Measurements from ENCODE around the gene MYL7.

The MYL7 gene

DNA sequence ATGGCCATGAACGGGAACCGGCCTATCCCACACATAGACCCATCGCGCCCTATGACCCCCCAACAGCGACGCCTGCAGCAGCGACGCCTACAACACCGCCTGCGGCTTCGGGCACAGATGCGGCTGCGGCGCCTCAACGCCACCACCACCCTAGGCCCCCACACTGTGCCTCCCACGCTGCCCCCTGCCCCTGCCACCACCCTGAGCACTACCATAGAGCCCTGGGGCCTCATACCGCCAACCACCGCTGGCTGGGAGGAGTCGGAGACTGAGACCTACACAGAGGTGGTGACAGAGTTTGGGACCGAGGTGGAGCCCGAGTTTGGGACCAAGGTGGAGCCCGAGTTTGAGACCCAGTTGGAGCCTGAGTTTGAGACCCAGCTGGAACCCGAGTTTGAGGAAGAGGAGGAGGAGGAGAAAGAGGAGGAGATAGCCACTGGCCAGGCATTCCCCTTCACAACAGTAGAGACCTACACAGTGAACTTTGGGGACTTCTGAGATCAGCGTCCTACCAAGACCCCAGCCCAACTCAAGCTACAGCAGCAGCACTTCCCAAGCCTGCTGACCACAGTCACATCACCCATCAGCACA, 27.3 kb downstream of the MYL7 start:
- no peak for TF ChIP-seq ESRRG (CRISPR knock-in tag; IDR thresholded peaks at IDR 0.05)
- TF ChIP-seq ZNF8 (CRISPR knock-in tag; IDR thresholded peaks at IDR 0.05), result no peak
- no peak for TF ChIP-seq OSR1 (CRISPR knock-in tag; IDR thresholded peaks at IDR 0.05)
- no peak for TF ChIP-seq ZFP30 (CRISPR knock-in tag; IDR thresholded peaks at IDR 0.05)
- TF ChIP-seq RARB (CRISPR knock-in tag; IDR thresholded peaks at IDR 0.05), result no peak
- TF ChIP-seq ISL1 (CRISPR knock-in tag; IDR thresholded peaks at IDR 0.05), result no peak
- no peak for TF ChIP-seq GLIS3 (CRISPR knock-in tag; IDR thresholded peaks at IDR 0.05)
- TF ChIP-seq TCF4 (CRISPR knock-in tag; IDR thresholded peaks at IDR 0.05; ENCODE audit: borderline replicate concordance), result no peak
- TF ChIP-seq, protein P1, sequence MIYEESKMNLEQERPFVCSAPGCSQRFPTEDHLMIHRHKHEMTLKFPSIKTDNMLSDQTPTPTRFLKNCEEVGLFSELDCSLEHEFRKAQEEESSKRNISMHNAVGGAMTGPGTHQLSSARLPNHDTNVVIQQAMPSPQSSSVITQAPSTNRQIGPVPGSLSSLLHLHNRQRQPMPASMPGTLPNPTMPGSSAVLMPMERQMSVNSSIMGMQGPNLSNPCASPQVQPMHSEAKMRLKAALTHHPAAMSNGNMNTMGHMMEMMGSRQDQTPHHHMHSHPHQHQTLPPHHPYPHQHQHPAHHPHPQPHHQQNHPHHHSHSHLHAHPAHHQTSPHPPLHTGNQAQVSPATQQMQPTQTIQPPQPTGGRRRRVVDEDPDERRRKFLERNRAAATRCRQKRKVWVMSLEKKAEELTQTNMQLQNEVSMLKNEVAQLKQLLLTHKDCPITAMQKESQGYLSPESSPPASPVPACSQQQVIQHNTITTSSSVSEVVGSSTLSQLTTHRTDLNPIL (CRISPR knock-in tag; IDR thresholded peaks at IDR 0.05; ENCODE audit: low read depth), result no peak
- no peak for TF ChIP-seq ZNF70 (CRISPR knock-in tag; IDR thresholded peaks at IDR 0.05)
- TF ChIP-seq CSDC2 (CRISPR knock-in tag; IDR thresholded peaks at IDR 0.05), result no peak
- TF ChIP-seq ZC3H10 (CRISPR knock-in tag; IDR thresholded peaks at IDR 0.05), result no peak

DNA sequence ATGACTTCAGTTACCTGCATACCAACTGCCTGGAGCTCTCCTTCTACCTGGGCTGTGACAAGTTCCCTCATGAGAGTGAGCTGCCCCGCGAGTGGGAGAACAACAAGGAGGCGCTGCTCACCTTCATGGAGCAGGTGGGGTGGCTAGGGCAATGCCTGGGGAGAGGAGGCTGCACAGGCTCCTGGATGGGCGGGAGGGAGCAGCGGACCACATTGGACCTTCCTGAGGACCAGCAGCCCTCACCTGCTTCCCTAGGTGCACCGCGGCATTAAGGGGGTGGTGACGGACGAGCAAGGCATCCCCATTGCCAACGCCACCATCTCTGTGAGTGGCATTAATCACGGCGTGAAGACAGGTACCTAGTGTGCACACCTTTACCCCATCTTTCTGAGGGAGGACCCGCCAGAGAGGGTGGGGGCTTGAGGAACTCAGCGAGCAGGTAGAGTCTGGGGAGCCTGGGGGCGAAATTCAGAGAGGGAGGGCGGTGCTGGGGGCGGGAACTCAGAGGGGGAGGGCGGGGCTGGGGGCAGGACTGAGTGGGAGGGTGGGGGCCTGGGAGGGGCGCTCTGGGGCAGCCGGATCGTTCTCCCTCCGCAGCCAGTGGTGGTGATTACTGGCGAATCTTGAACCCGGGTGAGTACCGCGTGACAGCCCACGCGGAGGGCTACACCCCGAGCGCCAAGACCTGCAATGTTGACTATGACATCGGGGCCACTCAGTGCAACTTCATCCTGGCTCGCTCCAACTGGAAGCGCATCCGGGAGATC, 28.0 kb downstream of the MYL7 start:
- TF ChIP-seq ARNTL (CRISPR knock-in tag; IDR thresholded peaks at IDR 0.05; ENCODE audit: borderline replicate concordance, low read depth) (no peak), RARB (CRISPR knock-in tag; IDR thresholded peaks at IDR 0.05) (no peak), PPARA (CRISPR knock-in tag; IDR thresholded peaks at IDR 0.05; ENCODE audit: borderline replicate concordance) (no peak), ZC3H10 (CRISPR knock-in tag; IDR thresholded peaks at IDR 0.05) (no peak), CSDC2 (CRISPR knock-in tag; IDR thresholded peaks at IDR 0.05) (no peak), SNAI2 (CRISPR knock-in tag; IDR thresholded peaks at IDR 0.05) (no peak), GLIS3 (CRISPR knock-in tag; IDR thresholded peaks at IDR 0.05) (no peak)
- TF ChIP-seq, protein P2, sequence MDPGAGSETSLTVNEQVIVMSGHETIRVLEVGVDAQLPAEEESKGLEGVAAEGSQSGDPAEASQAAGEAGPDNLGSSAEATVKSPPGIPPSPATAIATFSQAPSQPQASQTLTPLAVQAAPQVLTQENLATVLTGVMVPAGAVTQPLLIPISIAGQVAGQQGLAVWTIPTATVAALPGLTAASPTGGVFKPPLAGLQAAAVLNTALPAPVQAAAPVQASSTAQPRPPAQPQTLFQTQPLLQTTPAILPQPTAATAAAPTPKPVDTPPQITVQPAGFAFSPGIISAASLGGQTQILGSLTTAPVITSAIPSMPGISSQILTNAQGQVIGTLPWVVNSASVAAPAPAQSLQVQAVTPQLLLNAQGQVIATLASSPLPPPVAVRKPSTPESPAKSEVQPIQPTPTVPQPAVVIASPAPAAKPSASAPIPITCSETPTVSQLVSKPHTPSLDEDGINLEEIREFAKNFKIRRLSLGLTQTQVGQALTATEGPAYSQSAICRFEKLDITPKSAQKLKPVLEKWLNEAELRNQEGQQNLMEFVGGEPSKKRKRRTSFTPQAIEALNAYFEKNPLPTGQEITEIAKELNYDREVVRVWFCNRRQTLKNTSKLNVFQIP (CRISPR knock-in tag; IDR thresholded peaks at IDR 0.05; ENCODE audit: borderline replicate concordance, low read depth), result no peak
- no peak for ATAC-seq

More for the DNA sequence above, 27.3 kb downstream of the MYL7 start:
- ATAC-seq, result no peak

DNA sequence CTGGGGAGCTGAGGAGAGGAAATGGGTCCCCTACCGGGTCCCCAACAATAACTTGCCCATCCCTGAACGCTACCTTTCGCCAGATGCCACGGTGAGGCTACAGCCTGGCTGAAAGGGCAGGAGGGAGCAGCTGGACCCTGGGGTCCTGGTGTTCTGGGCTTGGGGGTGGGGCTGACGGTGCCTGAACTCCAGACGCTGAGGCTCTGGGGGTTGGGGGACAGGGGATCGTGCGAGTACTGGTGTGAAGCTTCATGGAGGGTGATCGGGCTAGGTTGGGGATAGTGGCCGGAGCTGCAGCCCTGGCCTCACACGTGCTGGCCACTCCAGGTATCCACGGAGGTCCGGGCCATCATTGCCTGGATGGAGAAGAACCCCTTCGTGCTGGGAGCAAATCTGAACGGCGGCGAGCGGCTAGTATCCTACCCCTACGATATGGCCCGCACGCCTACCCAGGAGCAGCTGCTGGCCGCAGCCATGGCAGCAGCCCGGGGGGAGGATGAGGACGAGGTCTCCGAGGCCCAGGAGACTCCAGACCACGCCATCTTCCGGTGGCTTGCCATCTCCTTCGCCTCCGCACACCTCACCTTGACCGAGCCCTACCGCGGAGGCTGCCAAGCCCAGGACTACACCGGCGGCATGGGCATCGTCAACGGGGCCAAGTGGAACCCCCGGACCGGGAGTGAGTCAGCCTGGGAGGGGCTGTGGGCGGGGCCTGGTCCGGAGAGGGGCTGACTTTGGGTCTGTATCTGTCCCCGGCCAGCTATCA, 28.7 kb downstream of the MYL7 start:
- TF ChIP-seq ZC3H10 (CRISPR knock-in tag; IDR thresholded peaks at IDR 0.05), result no peak
- TF ChIP-seq PPARA (CRISPR knock-in tag; IDR thresholded peaks at IDR 0.05; ENCODE audit: borderline replicate concordance), result no peak
- TF ChIP-seq, protein P3, sequence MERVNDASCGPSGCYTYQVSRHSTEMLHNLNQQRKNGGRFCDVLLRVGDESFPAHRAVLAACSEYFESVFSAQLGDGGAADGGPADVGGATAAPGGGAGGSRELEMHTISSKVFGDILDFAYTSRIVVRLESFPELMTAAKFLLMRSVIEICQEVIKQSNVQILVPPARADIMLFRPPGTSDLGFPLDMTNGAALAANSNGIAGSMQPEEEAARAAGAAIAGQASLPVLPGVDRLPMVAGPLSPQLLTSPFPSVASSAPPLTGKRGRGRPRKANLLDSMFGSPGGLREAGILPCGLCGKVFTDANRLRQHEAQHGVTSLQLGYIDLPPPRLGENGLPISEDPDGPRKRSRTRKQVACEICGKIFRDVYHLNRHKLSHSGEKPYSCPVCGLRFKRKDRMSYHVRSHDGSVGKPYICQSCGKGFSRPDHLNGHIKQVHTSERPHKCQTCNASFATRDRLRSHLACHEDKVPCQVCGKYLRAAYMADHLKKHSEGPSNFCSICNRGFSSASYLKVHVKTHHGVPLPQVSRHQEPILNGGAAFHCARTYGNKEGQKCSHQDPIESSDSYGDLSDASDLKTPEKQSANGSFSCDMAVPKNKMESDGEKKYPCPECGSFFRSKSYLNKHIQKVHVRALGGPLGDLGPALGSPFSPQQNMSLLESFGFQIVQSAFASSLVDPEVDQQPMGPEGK (CRISPR knock-in tag; IDR thresholded peaks at IDR 0.05; ENCODE audit: borderline replicate concordance), result no peak
- no peak for TF ChIP-seq ZFP3 (CRISPR knock-in tag; IDR thresholded peaks at IDR 0.05)
- TF ChIP-seq, protein P4, sequence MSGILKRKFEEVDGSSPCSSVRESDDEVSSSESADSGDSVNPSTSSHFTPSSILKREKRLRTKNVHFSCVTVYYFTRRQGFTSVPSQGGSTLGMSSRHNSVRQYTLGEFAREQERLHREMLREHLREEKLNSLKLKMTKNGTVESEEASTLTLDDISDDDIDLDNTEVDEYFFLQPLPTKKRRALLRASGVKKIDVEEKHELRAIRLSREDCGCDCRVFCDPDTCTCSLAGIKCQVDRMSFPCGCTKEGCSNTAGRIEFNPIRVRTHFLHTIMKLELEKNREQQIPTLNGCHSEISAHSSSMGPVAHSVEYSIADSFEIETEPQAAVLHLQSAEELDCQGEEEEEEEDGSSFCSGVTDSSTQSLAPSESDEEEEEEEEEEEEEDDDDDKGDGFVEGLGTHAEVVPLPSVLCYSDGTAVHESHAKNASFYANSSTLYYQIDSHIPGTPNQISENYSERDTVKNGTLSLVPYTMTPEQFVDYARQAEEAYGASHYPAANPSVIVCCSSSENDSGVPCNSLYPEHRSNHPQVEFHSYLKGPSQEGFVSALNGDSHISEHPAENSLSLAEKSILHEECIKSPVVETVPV (CRISPR knock-in tag; IDR thresholded peaks at IDR 0.05), result no peak
- TF ChIP-seq TCF4 (CRISPR knock-in tag; IDR thresholded peaks at IDR 0.05; ENCODE audit: borderline replicate concordance), result no peak
- no peak for TF ChIP-seq ISL1 (CRISPR knock-in tag; IDR thresholded peaks at IDR 0.05)
- no peak for TF ChIP-seq ZFP30 (CRISPR knock-in tag; IDR thresholded peaks at IDR 0.05)
- no peak for TF ChIP-seq SNAI2 (CRISPR knock-in tag; IDR thresholded peaks at IDR 0.05)
- no peak for TF ChIP-seq ESRRG (CRISPR knock-in tag; IDR thresholded peaks at IDR 0.05)
- TF ChIP-seq BACH2 (CRISPR knock-in tag; IDR thresholded peaks at IDR 0.05; ENCODE audit: borderline replicate concordance), result no peak
- TF ChIP-seq RARB (CRISPR knock-in tag; IDR thresholded peaks at IDR 0.05), result no peak
- TF ChIP-seq TOX (CRISPR knock-in tag; IDR thresholded peaks at IDR 0.05; ENCODE audit: borderline replicate concordance), result no peak
- no peak for TF ChIP-seq ZNF8 (CRISPR knock-in tag; IDR thresholded peaks at IDR 0.05)
- TF ChIP-seq ARNTL (CRISPR knock-in tag; IDR thresholded peaks at IDR 0.05; ENCODE audit: borderline replicate concordance, low read depth), result no peak
- TF ChIP-seq, protein P2 (CRISPR knock-in tag; IDR thresholded peaks at IDR 0.05; ENCODE audit: borderline replicate concordance, low read depth), result no peak
- no peak for TF ChIP-seq OSR1 (CRISPR knock-in tag; IDR thresholded peaks at IDR 0.05)
- no peak for ATAC-seq

All from SK-N-SH treated with all-trans-retinoic acid at 6 μM for 48 hours (cell line).